PC-9 (cell line): ENCODE data around the gene PFKM.

Experiments used
- CTCF ChIP-seq: fragments of 200-600 bp; sonication (generic); conservative IDR thresholded peaks from 2 replicates; pipeline ENCODE4 v1.6.1; 2017; ENCODE audit warnings: mixed run types, antibody characterized with exemption, mild to moderate bottlenecking, moderate library complexity
- EZH2 ChIP-seq: fragments of 200-600 bp; sonication (generic); IDR thresholded peaks from 2 replicates; pipeline ENCODE4 v1.8.0; 2017; ENCODE audit warnings: antibody characterized with exemption, low read depth

GRCh38 chr12:48151103-48151771 lies 32.1 kb downstream of the PFKM start:
- TF ChIP-seq CTCF (no peak), EZH2 (no peak)
